GM12878 (cell line): ENCODE measurements around the gene METTL9.
"Not testable (repeated sequence)": the region's sequence is repeated elsewhere in the genome, so short reads cannot be mapped to it uniquely, and the experiment has no call there.

Source experiments
- CEBPB ChIP-seq, 2 experiments: fragments of 150-350 bp in 1 of 2; IDR thresholded peaks; 2 replicates each; pipeline ENCODE4 v1.6.1; 2012 to 2014; ENCODE audit warnings: low read depth in 2 of 2, low read length in 2 of 2, borderline replicate concordance in 1 of 2, inconsistent platforms in 1 of 2
- CREB1 ChIP-seq: IDR thresholded peaks from 2 replicates; pipeline ENCODE4 v1.6.1; 2012; ENCODE audit warnings: low read depth, mild to moderate bottlenecking, inconsistent platforms
- CTCF ChIP-seq, 3 experiments: IDR thresholded peaks in 2 of 3; conservative IDR thresholded peaks in 1 of 3; 2 replicates each; pipeline ENCODE4 v1.5.1; 2011; ENCODE audit warnings: low read depth in 3 of 3, low read length in 3 of 3, mild to moderate bottlenecking in 3 of 3, control low read depth in 2 of 3, moderate library complexity in 2 of 3, inconsistent platforms in 1 of 3, mixed read lengths in 1 of 3; ENCODE audit not compliant: control insufficient read depth in 2 of 3, insufficient read depth in 1 of 3; ENCODE audit errors: extremely low read depth in 1 of 3
- HDGF ChIP-seq: fragments of 450-650 bp; IDR thresholded peaks from 2 replicates; pipeline ENCODE4 v1.6.1; 2016; ENCODE audit warnings: antibody characterized with exemption
- JUND ChIP-seq: IDR thresholded peaks from 2 replicates; pipeline ENCODE4 v1.6.1; 2012; ENCODE audit warnings: low read depth, mild to moderate bottlenecking, low read length, improper control_type of control experiment, moderate library complexity
- MAX ChIP-seq: IDR thresholded peaks from 2 replicates; pipeline ENCODE4 v1.6.1; 2012; ENCODE audit warnings: low read depth, low read length, improper control_type of control experiment
- NR2C2 ChIP-seq: IDR thresholded peaks from 2 replicates; pipeline ENCODE4 v1.6.1; 2011; ENCODE audit warnings: borderline replicate concordance, low read depth; ENCODE audit not compliant: control insufficient read depth, insufficient read length
- POLR2A ChIP-seq: IDR thresholded peaks from 2 replicates; pipeline ENCODE4 v1.6.1; 2011; ENCODE audit warnings: low read depth, mild to moderate bottlenecking, low read length
- POLR2AphosphoS5 ChIP-seq: IDR thresholded peaks from 2 replicates; pipeline ENCODE4 v1.6.1; 2011; ENCODE audit warnings: mild to moderate bottlenecking, low read length, inconsistent platforms
- RBBP5 ChIP-seq: fragments of 200-600 bp; sonication (generic); conservative IDR thresholded peaks from 2 replicates; pipeline ENCODE4 v1.6.1; 2016
- RFX5 ChIP-seq: IDR thresholded peaks from 2 replicates; pipeline ENCODE4 v1.6.1; 2011; ENCODE audit warnings: low read depth, low read length, improper control_type of control experiment
- TAF1 ChIP-seq: IDR thresholded peaks from 2 replicates; pipeline ENCODE4 v1.6.1; 2011; ENCODE audit warnings: mild to moderate bottlenecking, low read depth, low read length, borderline replicate concordance
- ZBTB40 ChIP-seq: fragments of 450-650 bp; IDR thresholded peaks from 2 replicates; pipeline ENCODE4 v1.6.1; 2016; ENCODE audit warnings: mild to moderate bottlenecking, moderate library complexity, borderline replicate concordance
- TF ChIP-seq, protein P1 (sequence below): fragments of 450-650 bp; IDR thresholded peaks from 2 replicates; pipeline ENCODE4 v1.6.1; 2017; ENCODE audit warnings: mild to moderate bottlenecking

DNA sequence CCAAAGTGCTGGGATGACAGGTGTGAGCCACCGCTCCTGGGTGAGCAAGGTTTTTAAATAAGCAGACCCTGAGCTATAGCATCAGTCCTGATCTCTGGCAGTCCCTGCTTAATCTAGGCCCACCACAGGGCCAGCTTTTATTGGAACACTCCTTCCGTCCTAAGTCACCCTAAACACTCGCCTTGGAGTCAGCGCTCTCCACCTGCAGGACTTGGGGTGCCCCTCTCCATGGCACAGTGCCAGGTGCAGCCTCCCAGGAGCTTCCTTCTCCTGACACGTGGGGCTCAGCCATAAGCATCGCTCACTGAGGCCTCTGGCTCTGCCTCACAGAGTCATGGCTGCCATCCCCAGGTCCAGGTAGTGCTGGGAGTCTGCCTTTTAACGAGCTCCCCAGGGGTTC, 48.3 kb upstream of the METTL9 start:
- not testable (repeated sequence) for TF ChIP-seq JUND; NR2C2; MAX; RBBP5; CTCF (IDR thresholded peaks at IDR 0.05 in 2 of 3, conservative IDR thresholded peaks at IDR 0.05 in 1 of 3; ENCODE audit: control insufficient read depth in 2 of 3, extremely low read depth in 1 of 3, insufficient read depth in 1 of 3, low read depth in 3 of 3, low read length in 3 of 3); POLR2AphosphoS5; CREB1; TAF1; POLR2A; CEBPB (IDR thresholded peaks at IDR 0.05; ENCODE audit: borderline replicate concordance in 1 of 2, low read depth in 2 of 2, low read length in 2 of 2); HDGF; RFX5; ZBTB40
- TF ChIP-seq, protein P1, sequence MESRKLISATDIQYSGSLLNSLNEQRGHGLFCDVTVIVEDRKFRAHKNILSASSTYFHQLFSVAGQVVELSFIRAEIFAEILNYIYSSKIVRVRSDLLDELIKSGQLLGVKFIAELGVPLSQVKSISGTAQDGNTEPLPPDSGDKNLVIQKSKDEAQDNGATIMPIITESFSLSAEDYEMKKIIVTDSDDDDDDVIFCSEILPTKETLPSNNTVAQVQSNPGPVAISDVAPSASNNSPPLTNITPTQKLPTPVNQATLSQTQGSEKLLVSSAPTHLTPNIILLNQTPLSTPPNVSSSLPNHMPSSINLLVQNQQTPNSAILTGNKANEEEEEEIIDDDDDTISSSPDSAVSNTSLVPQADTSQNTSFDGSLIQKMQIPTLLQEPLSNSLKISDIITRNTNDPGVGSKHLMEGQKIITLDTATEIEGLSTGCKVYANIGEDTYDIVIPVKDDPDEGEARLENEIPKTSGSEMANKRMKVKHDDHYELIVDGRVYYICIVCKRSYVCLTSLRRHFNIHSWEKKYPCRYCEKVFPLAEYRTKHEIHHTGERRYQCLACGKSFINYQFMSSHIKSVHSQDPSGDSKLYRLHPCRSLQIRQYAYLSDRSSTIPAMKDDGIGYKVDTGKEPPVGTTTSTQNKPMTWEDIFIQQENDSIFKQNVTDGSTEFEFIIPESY = not testable (repeated sequence)
